Psoas muscle (tissue), 8 donors: ENCODE data around the gene GPRC5A. TPM values are rescaled to one million over a fixed set of nuclear protein-coding genes. Genes with fewer than 3 reads are reported as not detected.

Experiments used
- ATAC-seq, 4 donors: fragments of 200-7000 bp; cut with Tn5 transposase; one replicate each; pipeline ENCODE4 v1.9.1; 2020; ENCODE audit warnings: moderate library complexity in 3 of 4, mild to moderate bottlenecking in 2 of 4
- DNase-seq, 2 donors: peaks; one replicate each; pipeline ENCODE4 v3.0.0-alpha.2; 2020
- H3K27ac ChIP-seq: fragments of 200-600 bp; one replicate; pipeline ENCODE4 v1.8.0; 2022
- H3K27me3 ChIP-seq, 3 donors: fragments of 200-600 bp in 1 of 3; one replicate each; pipeline versions ENCODE4 v1.6.1 to v1.8.0; 2013 to 2022; ENCODE audit warnings: low read length in 2 of 3, mild to moderate bottlenecking in 2 of 3, moderate library complexity in 1 of 3; ENCODE audit not compliant: insufficient read depth in 3 of 3
- H3K36me3 ChIP-seq, 2 donors: fragments of 200-600 bp in 1 of 2; one replicate each; pipeline versions ENCODE4 v1.6.1 to v1.8.0; 2013 to 2022; ENCODE audit warnings: low read depth in 1 of 2, mild to moderate bottlenecking in 1 of 2, moderate library complexity in 1 of 2; ENCODE audit not compliant: insufficient read depth in 1 of 2
- H3K4me1 ChIP-seq: fragments of 200-600 bp; one replicate; pipeline ENCODE4 v1.8.0; 2022
- H3K4me3 ChIP-seq: fragments of 200-600 bp; one replicate; pipeline ENCODE4 v1.8.0; 2022; ENCODE audit warnings: mild to moderate bottlenecking
- H3K9me3 ChIP-seq: fragments of 200-600 bp; one replicate; pipeline ENCODE4 v1.8.0; 2022
- CTCF ChIP-seq: fragments of 200-600 bp; IDR thresholded peaks from one replicate; pipeline ENCODE4 v1.8.0; 2022; ENCODE audit warnings: antibody characterized with exemption
- WGBS, 3 donors: extraction: QIAGEN DNeasy Blood & Tissue Kit; methylation state at CpG; one replicate each; pipeline versions ENCODE4 v1.1.6 to v1.1.7; 2013; 5-methylcytosine and 5-hydroxymethylcytosine counted together
- intact Hi-C, 2 donors: fragments of 100-400 bp; cut with DNase I; formaldehyde crosslinking; loops; one replicate each; pipeline versions ENCODE4 v1.11.0 to v1.14.2; 2022
- polyA plus RNA-seq, 3 donors: library from polyadenylated mRNA; stranded (reverse); fragments of 200-250 nt; gene quantifications; one replicate each; pipeline ENCODE4 v1.2.3, GENCODE V29; 2013
- total RNA-seq, 4 donors: library from RNA; stranded (reverse); fragmentation: NEBNext Ultra II Directional in 2 of 4; extraction: Animal tissue kit (Norgen Biotek cat#: 25700) in 2 of 4; gene quantifications; one replicate each; pipeline versions ENCODE4 v1.2.1 to v1.2.4, GENCODE V29; 2021 to 2023
- donor health status: healthy with polysubstance abuse.
- donor health status: DM: no; HTN: no; CAD: no; lungs with moderate emphysema.
- donor health status: Bipolar disorder and iron deficiency.
- donor health status: healthy.
- donor health status: DM: yes; HTN: yes; CAD: no.
- donor health status: DM: no; HTN: no; CAD: no.
- donor health status: DM: no; HTN: no; CAD: no.
- donor health status: DM: yes; HTN: yes; CAD: no.

Gene GPRC5A
- total and polyA plus RNA-seq, 7 donors, result 0.09 to 0.99 (median 0.28) TPM

GRCh38 chr12:12927211-12928079, 36.1 kb downstream of the GPRC5A start:
- Histone ChIP-seq H3K27me3 (no peaks in the 10 kb centered on the region), H3K27ac (no peak overlapping the region), H3K9me3 (no peaks in the 10 kb centered on the region), H3K4me3 (peak overlapping the region; percentile 55), H3K36me3 (no peaks in the 10 kb centered on the region), H3K4me1 (no peaks in the 10 kb centered on the region)
- intact Hi-C loops, result no loop called here
- ATAC-seq (peak in 3 of 4 donors; percentile 73 to 86 (median 80)), DNase-seq (peak in 1 of 2 donors; percentile 56)
- no peak for TF ChIP-seq CTCF
- 58 to 68% (median 68%) methylated on average over 27 of the region's 27 CpGs for WGBS, 3 donors

- Histone ChIP-seq H3K4me3 (no peak overlapping the region), H3K36me3 (no peaks in the 10 kb centered on the region), H3K9me3 (no peaks in the 10 kb centered on the region), H3K27me3 (no peaks in the 10 kb centered on the region), H3K27ac (no peak overlapping the region), H3K4me1 (no peaks in the 10 kb centered on the region)
- no peak for DNase-seq
- intact Hi-C loops, result no loop called here
- ATAC-seq, result no peak
- no peak for TF ChIP-seq CTCF
- 79 to 85% (median 84%) methylated on average over 6 of the region's 6 CpGs for WGBS, 3 donors
These were observed 38.3 kb downstream of the GPRC5A start for GRCh38 chr12:12929696-12930095.

- H3K27ac ChIP-seq, result no peak overlapping the region
- WGBS, 3 donors, result 80 to 88% (median 83%) methylated on average over 2 of the region's 2 CpGs
- no peaks in the 10 kb centered on the region for H3K27me3 ChIP-seq
- no peaks in the 10 kb centered on the region for H3K4me1 ChIP-seq
- ATAC-seq (no peak), DNase-seq (no peak)
- H3K4me3 ChIP-seq, result no peak overlapping the region
- no peaks in the 10 kb centered on the region for H3K9me3 ChIP-seq
- no peak for TF ChIP-seq CTCF
- H3K36me3 ChIP-seq, result no peaks in the 10 kb centered on the region
- intact Hi-C loops, result no loop called here
These were observed 39.4 kb downstream of the GPRC5A start for GRCh38 chr12:12930633-12931219.

GRCh38 chr12:12933742-12934141, 42.4 kb downstream of the GPRC5A start:
- H3K4me3 ChIP-seq, result no peak overlapping the region
- H3K9me3 ChIP-seq, result no peaks in the 10 kb centered on the region
- H3K27ac ChIP-seq, result no peak overlapping the region
- DNase-seq, result no peak
- no peaks in the 10 kb centered on the region for H3K36me3 ChIP-seq
- intact Hi-C loops, result no loop called here
- WGBS, 3 donors, result 85 to 93% (median 87%) methylated on average over 4 of the region's 4 CpGs
- no peak for TF ChIP-seq CTCF
- no peaks in the 10 kb centered on the region for H3K4me1 ChIP-seq
- no peaks in the 10 kb centered on the region for H3K27me3 ChIP-seq
- no peak for ATAC-seq
